Upper lobe of left lung (tissue), 4 donors: ENCODE results near the gene ATF7.

Experiments used
- CTCF ChIP-seq, 6 experiments: fragments of 450-650 bp in 4 of 6; fragments of 200-600 bp in 2 of 6; sonication (generic) in 2 of 6; IDR thresholded peaks; one replicate each; pipeline ENCODE4 v1.5.1; 2016 to 2019; ENCODE audit warnings: antibody characterized with exemption in 6 of 6
- EP300 ChIP-seq, 4 donors: sonication (generic); formaldehyde crosslinking; IDR thresholded peaks; one replicate each; pipeline ENCODE4 v1.5.1; 2017; ENCODE audit warnings: antibody characterized with exemption in 4 of 4, control low read depth in 2 of 4
- POLR2A ChIP-seq, 4 donors: fragments of 450-650 bp; IDR thresholded peaks; one replicate each; pipeline ENCODE4 v1.5.1; 2016 to 2017; ENCODE audit warnings: antibody characterized with exemption in 4 of 4, mild to moderate bottlenecking in 2 of 4
- POLR2AphosphoS5 ChIP-seq, 2 donors: sonication (generic); formaldehyde crosslinking; IDR thresholded peaks; one replicate each; pipeline ENCODE4 v1.5.1; 2017; ENCODE audit warnings: antibody characterized with exemption in 2 of 2

DNA sequence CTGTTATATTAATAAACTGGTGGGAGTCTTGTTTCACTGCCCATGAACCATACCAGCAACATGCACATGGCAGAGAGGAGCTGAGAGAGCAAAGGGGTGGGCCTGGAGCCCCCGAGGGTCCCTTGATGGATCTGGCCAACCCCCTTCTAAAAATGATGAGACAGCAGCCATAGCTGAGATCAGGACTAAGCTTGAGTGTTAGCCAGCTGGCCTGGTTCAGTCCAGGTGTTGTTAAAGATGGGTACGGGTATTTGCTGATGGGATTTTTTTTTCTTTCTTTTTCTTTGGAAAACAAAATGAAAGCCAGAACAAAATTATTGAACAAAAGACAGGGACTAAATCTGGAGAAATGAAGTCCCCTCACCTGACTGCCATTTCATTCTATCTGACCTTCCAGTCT, 158.3 kb downstream of the ATF7 start:
- no peak for TF ChIP-seq CTCF (IDR thresholded peaks at IDR 0.05)
- no peak for TF ChIP-seq POLR2A (IDR thresholded peaks at IDR 0.05)
- TF ChIP-seq POLR2AphosphoS5 (IDR thresholded peaks at IDR 0.05) = no peak
- TF ChIP-seq EP300 (IDR thresholded peaks at IDR 0.05) = no peak
